ENCODE data around the gene RTP3.
"Not testable (repeated sequence)": the region's sequence is repeated elsewhere in the genome, so short reads cannot be mapped to it uniquely, and the experiment has no call there.

Gene RTP3

DNA sequence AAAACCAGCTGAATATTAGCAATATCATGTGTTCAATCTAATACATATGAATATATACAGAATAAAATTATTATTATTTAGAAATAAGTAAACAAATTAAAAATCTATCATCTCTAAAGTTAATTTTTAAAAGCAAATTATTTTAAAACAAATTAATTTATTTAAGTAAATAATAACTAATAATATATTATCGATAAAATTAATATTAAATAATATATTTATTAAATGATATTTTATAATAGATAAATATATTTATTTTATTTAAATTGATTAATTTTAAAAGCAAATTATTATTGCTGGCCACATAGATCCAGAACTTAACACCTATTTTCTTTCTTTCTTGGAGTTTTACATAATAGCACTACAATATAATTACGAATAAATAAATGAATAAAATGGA, 22.2 kb downstream of the RTP3 start:
- DNase-seq (ENCODE audit: low spot score), result no peak
- TF ChIP-seq, protein P1, sequence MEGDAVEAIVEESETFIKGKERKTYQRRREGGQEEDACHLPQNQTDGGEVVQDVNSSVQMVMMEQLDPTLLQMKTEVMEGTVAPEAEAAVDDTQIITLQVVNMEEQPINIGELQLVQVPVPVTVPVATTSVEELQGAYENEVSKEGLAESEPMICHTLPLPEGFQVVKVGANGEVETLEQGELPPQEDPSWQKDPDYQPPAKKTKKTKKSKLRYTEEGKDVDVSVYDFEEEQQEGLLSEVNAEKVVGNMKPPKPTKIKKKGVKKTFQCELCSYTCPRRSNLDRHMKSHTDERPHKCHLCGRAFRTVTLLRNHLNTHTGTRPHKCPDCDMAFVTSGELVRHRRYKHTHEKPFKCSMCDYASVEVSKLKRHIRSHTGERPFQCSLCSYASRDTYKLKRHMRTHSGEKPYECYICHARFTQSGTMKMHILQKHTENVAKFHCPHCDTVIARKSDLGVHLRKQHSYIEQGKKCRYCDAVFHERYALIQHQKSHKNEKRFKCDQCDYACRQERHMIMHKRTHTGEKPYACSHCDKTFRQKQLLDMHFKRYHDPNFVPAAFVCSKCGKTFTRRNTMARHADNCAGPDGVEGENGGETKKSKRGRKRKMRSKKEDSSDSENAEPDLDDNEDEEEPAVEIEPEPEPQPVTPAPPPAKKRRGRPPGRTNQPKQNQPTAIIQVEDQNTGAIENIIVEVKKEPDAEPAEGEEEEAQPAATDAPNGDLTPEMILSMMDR (IDR thresholded peaks at IDR 0.05; ENCODE audit: extremely low read depth, missing control alignments), result no peak

DNA sequence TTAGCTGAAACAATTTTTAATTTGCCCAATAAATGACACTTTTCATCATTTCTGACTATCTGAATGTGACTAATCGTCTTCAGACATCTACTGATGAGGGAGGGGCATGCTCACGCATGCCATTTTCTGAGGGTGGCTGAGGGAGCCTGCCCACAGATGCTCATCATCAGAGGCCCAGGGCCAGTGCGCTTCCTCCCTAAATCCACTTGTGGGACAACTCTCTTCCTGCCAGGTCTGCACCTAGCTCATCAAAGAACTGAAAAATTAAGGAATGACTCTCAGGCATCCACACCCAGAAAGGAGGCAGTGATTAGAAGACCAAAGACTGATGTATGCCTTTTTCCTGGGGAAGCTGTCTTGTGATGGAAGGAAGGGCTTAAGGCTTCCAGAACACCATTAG, 22.8 kb downstream of the RTP3 start:
- TF ChIP-seq, protein P1 (IDR thresholded peaks at IDR 0.05; ENCODE audit: extremely low read depth, missing control alignments), result no peak
- DNase-seq (ENCODE audit: low spot score), result no peak

DNA sequence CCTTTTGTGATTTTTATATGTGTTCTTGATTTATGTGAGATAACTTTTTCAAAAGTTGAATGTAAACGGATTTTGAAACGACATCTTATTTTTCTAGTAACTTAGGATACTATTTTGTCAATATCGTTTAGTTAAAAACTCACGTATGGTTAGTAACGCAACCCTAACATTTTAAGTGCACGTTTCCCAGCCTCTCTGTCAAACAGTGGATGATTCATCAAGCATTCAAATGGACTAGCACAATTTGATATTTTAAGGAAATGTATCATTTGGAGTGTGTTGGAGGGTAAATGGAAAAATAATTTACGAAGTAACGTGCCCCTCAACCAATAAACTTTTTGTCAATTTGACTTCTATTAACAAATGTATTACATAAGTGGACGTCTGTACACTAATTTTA, 23.3 kb downstream of the RTP3 start:
- no peak for DNase-seq (ENCODE audit: low spot score)
- TF ChIP-seq, protein P1 (IDR thresholded peaks at IDR 0.05; ENCODE audit: extremely low read depth, missing control alignments), result no peak

DNA sequence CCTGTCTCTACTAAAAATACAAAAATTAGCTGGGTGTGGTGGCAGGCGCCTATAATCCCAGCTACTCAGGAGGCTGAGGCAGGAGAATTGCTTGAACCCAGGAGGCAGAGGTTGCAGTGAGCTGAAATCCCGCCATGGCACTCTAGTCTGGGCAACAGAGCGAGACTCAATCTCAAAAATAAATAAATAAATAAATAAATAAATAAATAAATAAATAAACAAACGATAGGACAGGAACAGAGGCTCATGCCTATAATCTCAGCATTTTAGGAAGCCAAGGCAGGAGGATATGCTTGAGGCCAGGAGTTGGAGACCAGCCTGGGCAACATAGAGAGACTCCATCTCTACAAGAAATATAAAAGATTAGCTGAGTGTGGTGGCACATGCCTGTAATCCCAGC, 24.4 kb downstream of the RTP3 start:
- DNase-seq (ENCODE audit: low spot score), result not testable (repeated sequence)

DNA sequence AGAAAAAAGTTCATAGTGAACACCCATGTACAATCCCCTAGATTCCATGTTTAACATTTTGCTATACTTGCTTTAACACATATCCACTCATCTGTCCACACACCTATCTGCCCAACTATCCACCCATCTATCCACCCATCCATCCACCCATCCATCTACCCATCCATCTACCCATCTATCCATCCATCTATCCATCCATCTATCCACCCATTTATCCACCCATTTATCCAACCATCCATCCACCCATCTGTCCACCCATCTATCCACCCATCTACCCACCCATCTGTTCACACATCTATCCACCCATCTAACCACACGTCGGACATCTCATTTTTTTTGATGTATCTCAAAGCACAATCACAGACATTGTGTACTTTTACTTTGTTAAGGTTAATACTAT, 25.8 kb downstream of the RTP3 start:
- DNase-seq (ENCODE audit: low spot score), result no peak
- TF ChIP-seq, protein P1 (IDR thresholded peaks at IDR 0.05; ENCODE audit: extremely low read depth, missing control alignments), result no peak

DNA sequence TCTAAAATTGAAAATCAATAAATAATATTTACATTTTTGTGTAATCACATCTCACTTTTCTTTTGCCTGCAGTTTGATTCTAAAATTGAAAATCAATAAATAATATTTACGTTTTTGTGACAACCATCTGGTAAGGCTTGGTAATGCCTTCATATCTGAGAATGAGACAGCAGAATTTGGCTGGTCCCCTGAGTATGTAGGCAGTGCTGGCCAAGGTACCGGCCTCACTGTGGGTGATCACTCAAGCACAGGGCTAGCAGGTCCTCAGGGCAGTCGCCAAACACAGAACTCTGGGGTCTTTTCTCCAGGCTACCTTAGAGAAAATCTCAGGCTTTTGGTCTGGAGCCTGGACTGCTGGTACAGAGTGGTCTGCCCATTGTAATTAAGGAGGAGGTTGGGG, 26.2 kb downstream of the RTP3 start:
- TF ChIP-seq, protein P1 (IDR thresholded peaks at IDR 0.05; ENCODE audit: extremely low read depth, missing control alignments), result no peak
- no peak for DNase-seq (ENCODE audit: low spot score)

DNA sequence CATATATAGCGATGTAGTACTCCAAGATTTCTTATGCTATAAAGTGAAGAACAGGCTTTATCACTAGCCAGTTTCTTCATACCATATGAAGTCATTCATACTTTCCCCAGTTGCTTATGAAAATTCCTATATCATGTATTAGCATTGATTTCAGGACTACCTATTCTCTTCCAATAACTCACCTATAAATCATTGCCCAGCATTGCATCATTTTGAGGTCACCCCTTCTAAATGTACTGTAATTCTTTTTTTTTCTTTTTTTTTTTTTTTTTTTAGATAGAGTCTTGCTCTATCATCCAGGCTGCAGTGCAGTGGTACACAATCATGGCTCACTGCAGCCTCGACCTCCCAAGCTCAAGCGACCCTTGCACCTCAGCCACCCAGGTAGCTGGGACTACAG, 27.1 kb downstream of the RTP3 start:
- TF ChIP-seq, protein P1 (IDR thresholded peaks at IDR 0.05; ENCODE audit: extremely low read depth, missing control alignments), result no peak
- no peak for DNase-seq (ENCODE audit: low spot score)

DNA sequence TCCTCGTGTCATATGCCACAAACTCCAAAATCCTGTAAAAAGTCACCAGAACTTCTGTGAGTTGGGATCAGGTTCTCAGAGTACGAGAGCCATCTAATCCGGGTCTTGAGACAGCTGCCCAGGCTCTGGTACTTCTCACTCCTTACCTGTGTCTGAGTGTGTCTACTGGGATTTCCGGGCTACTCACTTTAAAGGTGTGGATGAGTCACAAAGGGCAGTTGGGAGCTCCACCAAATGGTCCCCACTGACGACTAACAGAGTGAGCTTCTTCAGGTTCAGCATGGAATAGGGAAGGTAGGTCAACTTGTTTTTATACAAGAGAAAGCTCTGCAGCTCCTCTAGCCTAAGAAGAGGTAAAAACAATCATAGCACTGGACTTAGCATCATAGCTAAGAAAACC, 29.5 kb downstream of the RTP3 start:
- DNase-seq (ENCODE audit: low spot score), result no peak
- TF ChIP-seq, protein P1 (IDR thresholded peaks at IDR 0.05; ENCODE audit: extremely low read depth, missing control alignments), result no peak

All from GM20000 (cell line).